ENCODE measurements around the gene SLC25A28. TPM values are rescaled to one million over a fixed set of nuclear protein-coding genes. Genes with fewer than 3 reads are reported as not detected.

The SLC25A28 gene
- total RNA-seq, 1 donor from 2014 or later = 12.4 TPM

DNA sequence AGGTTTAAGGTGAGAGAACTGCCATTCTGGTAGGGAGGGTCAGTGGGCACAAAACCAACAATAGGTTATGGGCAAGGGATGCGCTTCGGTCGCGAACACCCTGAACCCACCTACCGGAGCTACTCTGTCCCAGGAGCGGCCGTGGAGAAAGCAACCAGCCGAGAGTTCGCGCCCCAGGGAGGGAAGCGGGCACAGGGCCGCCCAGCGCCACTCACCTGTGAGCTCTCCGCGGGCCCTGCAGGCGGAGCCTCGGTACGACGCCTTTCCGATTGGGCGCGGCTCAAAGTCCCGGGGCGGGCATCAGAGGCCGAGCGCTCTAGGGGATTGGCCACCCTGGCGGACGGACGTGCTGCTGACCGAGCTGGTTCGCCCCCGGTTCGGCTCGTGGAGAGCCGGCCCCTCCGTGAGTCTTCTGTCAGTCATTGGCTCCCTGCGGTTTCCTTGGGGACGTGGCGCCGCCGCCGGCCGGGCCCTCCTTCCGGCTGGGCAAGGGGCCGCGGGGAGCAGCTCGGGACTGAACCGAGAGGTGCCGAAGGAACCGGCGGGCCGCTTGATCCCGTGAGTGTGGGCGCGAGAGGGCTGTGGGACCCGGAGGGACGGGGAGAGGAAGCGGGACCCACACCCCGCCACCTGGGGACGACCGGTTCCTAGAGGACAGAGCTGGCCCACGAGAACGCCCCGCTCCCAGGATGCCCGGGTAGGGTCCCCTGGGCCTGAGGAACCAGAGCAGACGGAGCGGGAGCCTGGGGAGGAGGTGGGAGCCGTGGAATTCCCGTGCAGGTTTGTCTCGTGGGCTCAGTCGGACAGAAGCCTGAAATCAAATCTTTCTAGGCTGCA, 39.0 kb upstream of the SLC25A28 start, which contains the start of gene ENTPD7:
Gene ENTPD7, plus strand, starts transcription at position 479 of the 837 bp plus-strand sequence. CDS start 448 bp downstream, outside the sequence.
- Mint-ChIP-seq H3K27me3 (ENCODE audit: insufficient read depth, low read depth) (peaks cover 12% of the 10 kb centered on the region), H3K4me3 (peak within 1 kb of the TSS; percentile 88), H3K9me3 (no peaks in the 10 kb centered on the region), H3K36me3 (peaks cover 2% of the 10 kb centered on the region), H3K27ac (no peak within 1 kb of the TSS), H3K4me1 (peaks cover 12% of the 10 kb centered on the region)
- no peak within 1 kb of the TSS for H3K27ac ChIP-seq
- H3K4me3 ChIP-seq = peak within 1 kb of the TSS; percentile 87
- H3K36me3 ChIP-seq = no peaks in the 10 kb centered on the region
- no peaks in the 10 kb centered on the region for H4K20me1 ChIP-seq (ENCODE audit: low read depth)
- peaks cover 11% of the 10 kb centered on the region for H3K4me1 ChIP-seq
- no peaks in the 10 kb centered on the region for H3K9me3 ChIP-seq (ENCODE audit: low read depth)
- H3K4me2 ChIP-seq = peak within 1 kb of the TSS; percentile 88
- H3F3A ChIP-seq (ENCODE audit: low read depth) = no peaks in the 10 kb centered on the region
- peak; percentile 99 for DNase-seq (ENCODE audit: low spot score)
- TF ChIP-seq EZH2phosphoT487 (IDR thresholded peaks at IDR 0.05) = no peak
- TF ChIP-seq, protein P1, sequence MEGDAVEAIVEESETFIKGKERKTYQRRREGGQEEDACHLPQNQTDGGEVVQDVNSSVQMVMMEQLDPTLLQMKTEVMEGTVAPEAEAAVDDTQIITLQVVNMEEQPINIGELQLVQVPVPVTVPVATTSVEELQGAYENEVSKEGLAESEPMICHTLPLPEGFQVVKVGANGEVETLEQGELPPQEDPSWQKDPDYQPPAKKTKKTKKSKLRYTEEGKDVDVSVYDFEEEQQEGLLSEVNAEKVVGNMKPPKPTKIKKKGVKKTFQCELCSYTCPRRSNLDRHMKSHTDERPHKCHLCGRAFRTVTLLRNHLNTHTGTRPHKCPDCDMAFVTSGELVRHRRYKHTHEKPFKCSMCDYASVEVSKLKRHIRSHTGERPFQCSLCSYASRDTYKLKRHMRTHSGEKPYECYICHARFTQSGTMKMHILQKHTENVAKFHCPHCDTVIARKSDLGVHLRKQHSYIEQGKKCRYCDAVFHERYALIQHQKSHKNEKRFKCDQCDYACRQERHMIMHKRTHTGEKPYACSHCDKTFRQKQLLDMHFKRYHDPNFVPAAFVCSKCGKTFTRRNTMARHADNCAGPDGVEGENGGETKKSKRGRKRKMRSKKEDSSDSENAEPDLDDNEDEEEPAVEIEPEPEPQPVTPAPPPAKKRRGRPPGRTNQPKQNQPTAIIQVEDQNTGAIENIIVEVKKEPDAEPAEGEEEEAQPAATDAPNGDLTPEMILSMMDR (IDR thresholded peaks at IDR 0.05) = peak; percentile 3
- TF ChIP-seq EZH2 (IDR thresholded peaks at IDR 0.05) = no peak
- H3K27me3 ChIP-seq = peaks cover 30% of the 10 kb centered on the region
- peak within 1 kb of the TSS; percentile 90 for H2AFZ ChIP-seq (replicated peaks)
- H3K79me2 ChIP-seq (ENCODE audit: low read depth) = peaks cover 10% of the 10 kb centered on the region
- peak within 1 kb of the TSS; percentile 78 for H3K9ac ChIP-seq

DNA sequence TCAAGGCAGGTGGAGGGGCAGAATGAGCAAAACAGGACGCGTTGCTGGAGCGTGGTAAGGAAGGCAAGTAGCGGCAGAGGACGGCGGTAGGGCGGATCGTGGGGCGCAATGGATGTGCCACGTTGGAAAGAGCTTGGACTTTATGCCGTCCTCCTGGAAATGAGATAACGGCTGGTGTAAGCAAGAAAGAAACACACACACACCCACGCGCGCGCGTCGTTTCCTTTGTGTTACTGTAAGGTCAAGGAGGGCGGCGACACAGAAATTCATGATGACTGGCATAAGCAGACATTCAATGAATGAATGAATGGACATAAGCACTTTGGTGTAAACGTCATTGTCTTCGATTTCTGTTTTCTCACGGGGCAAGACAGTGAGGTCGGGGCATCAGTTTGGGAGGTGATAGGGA, 38.4 kb upstream of the SLC25A28 start:
- Mint-ChIP-seq H3K4me1 (peaks cover 12% of the 10 kb centered on the region), H3K27ac (no peak overlapping the region), H3K27me3 (ENCODE audit: insufficient read depth, low read depth) (peaks cover 12% of the 10 kb centered on the region), H3K36me3 (peaks cover 2% of the 10 kb centered on the region), H3K4me3 (peak overlapping the region; percentile 88), H3K9me3 (no peaks in the 10 kb centered on the region)
- H3K9me3 ChIP-seq (ENCODE audit: low read depth) = no peaks in the 10 kb centered on the region
- TF ChIP-seq EZH2phosphoT487 (IDR thresholded peaks at IDR 0.05) (no peak), EZH2 (IDR thresholded peaks at IDR 0.05) (no peak)
- TF ChIP-seq, protein P1 (IDR thresholded peaks at IDR 0.05) = no peak
- peak overlapping the region; percentile 87 for H3K4me3 ChIP-seq
- peak; percentile 24 for DNase-seq (ENCODE audit: low spot score)
- no peak overlapping the region for H3K9ac ChIP-seq
- peaks cover 10% of the 10 kb centered on the region for H3K79me2 ChIP-seq (ENCODE audit: low read depth)
- peaks cover 11% of the 10 kb centered on the region for H3K4me1 ChIP-seq
- peaks cover 30% of the 10 kb centered on the region for H3K27me3 ChIP-seq
- no peaks in the 10 kb centered on the region for H3F3A ChIP-seq (ENCODE audit: low read depth)
- H3K27ac ChIP-seq = no peak overlapping the region
- H2AFZ ChIP-seq (replicated peaks) = peak overlapping the region; percentile 84
- peak overlapping the region; percentile 88 for H3K4me2 ChIP-seq
- H4K20me1 ChIP-seq (ENCODE audit: low read depth) = no peaks in the 10 kb centered on the region
- no peaks in the 10 kb centered on the region for H3K36me3 ChIP-seq

DNA sequence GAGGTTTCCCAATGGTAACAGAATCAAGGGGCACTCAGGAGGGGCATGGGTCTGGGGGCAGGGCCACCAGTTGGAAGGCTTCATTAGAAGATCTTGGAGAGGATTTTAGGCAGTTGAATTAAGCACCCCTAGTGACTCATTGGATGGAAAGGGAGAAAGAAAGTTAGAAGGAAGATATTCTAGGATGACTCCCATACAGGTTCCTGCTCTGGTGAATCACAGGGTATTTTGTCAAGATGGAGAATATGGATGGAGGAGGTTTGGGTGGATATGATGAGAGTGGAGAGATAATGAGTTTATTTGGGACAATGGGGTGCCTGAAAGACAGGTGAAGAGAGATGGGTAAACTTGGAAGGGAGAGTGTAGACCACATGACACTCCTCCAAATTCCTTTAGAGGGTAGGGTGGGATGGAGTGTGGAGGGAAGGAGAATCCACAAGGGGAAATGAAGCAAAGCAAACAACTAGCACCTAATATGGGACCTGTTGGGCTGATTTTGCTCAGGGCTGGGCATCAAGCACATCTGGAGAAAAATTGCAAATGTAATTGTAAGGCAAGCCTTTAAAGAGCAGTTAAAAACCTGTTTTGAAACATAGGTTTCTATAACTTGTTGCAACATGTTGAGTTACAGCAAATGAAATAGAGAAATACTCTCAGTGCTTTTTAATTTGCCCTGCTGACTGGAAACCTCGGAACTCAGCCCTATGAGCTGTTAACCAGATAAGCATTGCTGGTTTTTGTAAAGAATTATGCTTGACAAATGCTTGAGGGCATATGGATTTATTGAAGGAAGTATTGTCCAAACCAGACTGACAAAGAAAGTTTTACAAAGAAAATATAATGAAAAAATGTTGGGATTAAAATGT, 36.2 kb upstream of the SLC25A28 start:
- Mint-ChIP-seq H3K27me3 (ENCODE audit: insufficient read depth, low read depth) (peaks cover 14% of the 10 kb centered on the region), H3K4me1 (peaks cover 12% of the 10 kb centered on the region), H3K27ac (no peak overlapping the region), H3K4me3 (no peak overlapping the region), H3K36me3 (no peaks in the 10 kb centered on the region), H3K9me3 (no peaks in the 10 kb centered on the region)
- Histone ChIP-seq H3K9me3 (ENCODE audit: low read depth) (no peaks in the 10 kb centered on the region), H3K4me3 (no peak overlapping the region), H3K79me2 (ENCODE audit: low read depth) (peaks cover 10% of the 10 kb centered on the region), H3F3A (ENCODE audit: low read depth) (no peaks in the 10 kb centered on the region), H3K36me3 (no peaks in the 10 kb centered on the region), H4K20me1 (ENCODE audit: low read depth) (no peaks in the 10 kb centered on the region), H3K9ac (no peak overlapping the region), H2AFZ (replicated peaks) (no peak overlapping the region), H3K4me1 (peaks cover 11% of the 10 kb centered on the region), H3K27ac (no peak overlapping the region), H3K4me2 (no peak overlapping the region), H3K27me3 (peaks cover 30% of the 10 kb centered on the region)
- DNase-seq (ENCODE audit: low spot score) = no peak
- no peak for TF ChIP-seq EZH2phosphoT487 (IDR thresholded peaks at IDR 0.05)
- TF ChIP-seq EZH2 (IDR thresholded peaks at IDR 0.05) = no peak
- TF ChIP-seq, protein P1 (IDR thresholded peaks at IDR 0.05) = no peak
